Ammon's horn (tissue), 1 donor: ENCODE results near the gene LAMTOR1.

Experiments used
- DNase-seq: peaks from one replicate; pipeline ENCODE4 v3.0.0-alpha.2; 2016; ENCODE audit warnings: low spot score

LAMTOR1 gene

DNA sequence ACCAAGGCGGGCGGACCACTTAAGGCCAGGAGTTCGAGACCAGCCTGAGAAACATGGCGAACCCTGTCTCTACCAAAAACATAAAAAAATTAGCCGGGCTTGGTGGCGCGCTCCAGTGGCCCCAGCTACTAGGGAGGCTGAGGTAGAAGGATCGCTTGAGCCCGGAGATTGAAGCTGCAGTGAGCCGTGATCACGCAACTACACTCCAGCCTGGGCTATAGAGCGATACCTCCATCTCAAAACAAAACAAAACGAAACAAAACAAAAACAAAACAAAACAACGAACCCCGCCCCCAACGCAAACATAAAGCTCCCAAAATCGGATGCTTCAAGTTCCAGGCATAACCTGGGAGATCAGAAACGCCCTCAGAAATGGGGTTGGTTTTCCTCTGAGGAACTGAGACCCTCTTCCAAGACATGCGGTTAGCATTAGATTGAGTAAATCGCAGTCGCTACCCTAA is 21.9 kb downstream of the LAMTOR1 start:
- no peak for DNase-seq

DNA sequence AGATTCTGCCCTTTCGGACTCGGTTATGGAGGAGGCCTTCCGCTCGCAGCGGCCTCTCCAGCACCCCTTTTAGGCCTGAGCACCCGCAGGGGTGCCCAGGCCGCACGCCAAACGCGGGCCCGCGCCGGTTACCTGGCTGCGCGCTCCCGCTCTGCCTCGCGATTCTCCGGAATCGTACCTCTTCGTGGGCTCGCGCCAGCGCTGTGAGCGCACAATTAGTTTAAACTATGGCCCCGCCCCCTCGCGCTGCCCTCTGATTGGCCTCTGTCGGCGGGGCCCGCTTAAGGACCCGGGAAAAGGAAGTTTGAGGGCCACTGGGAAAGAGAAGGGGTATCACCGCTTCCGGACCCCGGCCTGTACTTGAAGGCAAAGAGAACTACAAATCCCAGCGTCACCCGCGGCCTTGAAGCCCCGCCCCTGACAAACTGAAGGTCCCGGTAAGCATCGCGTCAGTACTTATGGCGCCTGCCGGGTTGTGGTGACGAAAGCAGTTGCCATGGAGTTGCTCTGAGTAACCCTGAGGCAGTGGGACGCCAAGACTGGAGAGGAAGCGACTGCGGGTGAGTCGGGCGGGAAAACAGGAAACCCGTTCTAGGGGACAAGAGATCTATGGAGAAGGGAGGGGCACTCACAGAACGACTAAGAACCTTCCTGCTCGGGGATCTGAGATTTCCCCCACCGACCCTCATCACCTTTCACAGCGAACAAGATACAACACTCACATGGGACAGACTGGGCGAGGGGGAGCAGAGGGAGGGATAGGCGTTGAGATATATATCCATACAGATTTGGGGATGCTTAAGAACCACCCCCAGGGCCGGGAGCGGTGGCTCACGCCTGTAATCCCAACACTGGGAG is 22.5 kb downstream of the LAMTOR1 start, which contains the start of the genes LRRC51 and NUMA1:
Gene LRRC51, plus strand, starts transcription at position 525 of the 858 bp plus-strand sequence. CDS start 8,234 bp downstream, outside the sequence.
Gene NUMA1, minus strand, starts transcription at position 217 of the 858 bp plus-strand sequence. CDS start 44,599 bp downstream, outside the sequence.
- DNase-seq, result peak; percentile 100

DNA sequence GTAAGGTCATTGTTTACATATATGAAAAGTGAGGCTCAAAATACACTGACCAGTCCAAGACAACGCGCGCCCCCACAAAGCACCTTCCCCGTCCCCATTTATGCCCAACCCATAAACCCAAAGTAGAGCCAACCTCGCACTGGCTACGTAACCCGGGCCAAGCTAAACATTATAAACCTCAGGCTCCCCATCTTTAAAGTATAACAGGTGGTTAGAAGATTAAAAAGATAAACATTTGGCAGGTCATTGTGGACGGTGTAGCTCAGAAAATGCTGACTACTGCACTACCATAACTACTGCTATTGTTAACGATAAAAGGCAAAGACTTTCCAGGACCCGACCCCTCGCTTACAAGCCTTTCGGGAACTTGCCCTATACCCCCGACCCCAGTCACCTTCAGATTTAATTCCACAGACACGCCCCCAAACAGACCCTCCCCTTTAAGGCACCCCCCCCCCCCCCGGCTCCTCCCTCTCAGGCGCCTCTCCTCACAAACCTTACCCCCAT is 23.2 kb downstream of the LAMTOR1 start:
- no peak for DNase-seq

DNA sequence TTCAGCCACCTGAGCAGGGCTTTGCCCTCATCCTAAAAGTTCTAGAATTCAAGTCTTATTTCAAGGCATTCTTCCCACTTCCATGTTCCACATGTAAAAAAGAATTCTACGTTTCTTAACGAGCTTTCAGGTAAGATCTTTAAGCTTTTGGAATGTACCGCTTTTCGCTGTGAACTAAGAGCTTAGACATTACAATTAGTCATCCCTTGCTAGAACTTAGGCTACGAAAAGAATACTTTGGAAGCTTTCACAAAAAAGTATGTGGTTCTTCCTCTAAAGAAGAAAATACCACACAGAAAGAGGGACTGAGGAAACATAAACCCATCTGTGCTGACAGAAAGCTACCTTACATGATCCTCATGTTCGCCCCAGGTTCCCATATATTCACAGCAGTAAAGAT is 24.6 kb downstream of the LAMTOR1 start:
- no peak for DNase-seq

DNA sequence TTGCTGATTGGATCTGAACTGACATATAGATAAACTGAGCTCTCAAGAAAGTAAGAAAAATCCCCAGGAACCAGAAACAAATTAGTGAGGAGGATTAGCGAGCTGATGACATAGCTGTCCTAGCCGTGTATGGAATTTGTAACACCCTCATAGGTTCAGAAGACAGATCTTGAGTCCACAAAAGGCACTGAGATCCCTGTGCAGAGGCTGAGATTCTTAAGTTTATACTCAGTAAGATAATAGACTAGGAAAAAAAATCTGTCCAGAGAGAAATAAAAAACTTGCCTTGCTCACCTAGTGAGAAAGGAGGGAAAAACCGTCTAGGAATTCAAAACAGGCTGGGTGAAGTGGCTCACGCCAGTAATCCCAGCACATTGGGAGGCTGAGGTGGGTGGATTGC is 27.3 kb downstream of the LAMTOR1 start:
- no peak for DNase-seq

DNA sequence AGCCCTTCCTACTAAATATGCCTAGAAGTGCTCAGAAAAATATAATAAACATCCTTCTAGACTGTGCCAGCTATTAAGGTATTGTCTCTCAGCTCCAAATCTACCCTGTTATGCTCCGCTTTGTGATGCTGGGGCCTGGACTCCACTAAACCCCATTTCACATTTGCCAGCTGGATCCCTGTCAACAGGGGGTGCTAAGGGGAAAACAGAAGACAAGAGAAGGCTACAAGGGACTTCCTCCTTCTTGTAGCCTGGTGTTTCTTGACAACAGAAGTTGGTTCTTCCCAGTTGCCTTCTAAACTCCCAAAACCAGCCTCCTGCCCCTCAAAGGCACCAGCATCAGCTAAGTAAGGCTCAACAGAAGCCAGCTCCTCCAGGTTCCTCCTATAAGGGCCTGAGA is 28.0 kb downstream of the LAMTOR1 start:
- peak; percentile 43 for DNase-seq

DNA sequence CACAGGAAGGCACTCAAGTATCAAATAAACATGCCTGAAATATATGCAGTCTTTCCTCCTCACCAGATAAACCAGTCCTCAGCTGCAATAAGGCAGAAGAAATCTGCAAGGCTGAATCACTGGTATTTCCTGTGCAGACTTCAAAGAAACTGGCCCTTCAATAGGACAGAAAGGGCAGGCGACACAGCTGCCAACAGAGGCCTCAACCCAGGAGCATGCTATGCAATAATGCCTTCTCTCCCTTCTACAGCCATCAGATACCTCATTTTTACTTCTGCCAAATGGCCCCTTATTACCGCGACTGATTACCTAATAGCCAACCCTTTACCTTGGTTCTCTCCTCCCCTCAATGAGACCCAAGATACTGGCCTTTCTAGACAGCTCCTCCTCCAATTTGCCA is 30.7 kb downstream of the LAMTOR1 start:
- DNase-seq, result no peak

DNA sequence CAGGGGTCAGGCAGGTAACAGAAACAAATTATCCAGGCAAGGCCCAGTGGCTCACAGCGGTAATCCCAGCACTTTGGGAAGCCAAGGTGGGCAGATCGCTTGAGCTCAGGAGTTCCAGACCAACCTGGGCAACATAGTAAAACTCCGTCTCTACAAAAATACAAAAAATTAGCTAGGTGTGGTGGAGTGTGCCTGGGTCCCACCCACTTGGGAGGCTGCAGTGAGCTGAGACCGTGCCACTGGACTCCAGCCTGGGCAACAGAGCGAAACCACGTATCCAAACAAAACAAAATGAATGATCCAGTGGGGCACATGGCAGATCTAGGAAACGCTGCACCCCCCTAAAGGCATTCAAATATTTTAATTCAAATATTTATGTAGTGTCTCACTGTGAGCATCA is 32.6 kb downstream of the LAMTOR1 start:
- DNase-seq, result no peak

DNA sequence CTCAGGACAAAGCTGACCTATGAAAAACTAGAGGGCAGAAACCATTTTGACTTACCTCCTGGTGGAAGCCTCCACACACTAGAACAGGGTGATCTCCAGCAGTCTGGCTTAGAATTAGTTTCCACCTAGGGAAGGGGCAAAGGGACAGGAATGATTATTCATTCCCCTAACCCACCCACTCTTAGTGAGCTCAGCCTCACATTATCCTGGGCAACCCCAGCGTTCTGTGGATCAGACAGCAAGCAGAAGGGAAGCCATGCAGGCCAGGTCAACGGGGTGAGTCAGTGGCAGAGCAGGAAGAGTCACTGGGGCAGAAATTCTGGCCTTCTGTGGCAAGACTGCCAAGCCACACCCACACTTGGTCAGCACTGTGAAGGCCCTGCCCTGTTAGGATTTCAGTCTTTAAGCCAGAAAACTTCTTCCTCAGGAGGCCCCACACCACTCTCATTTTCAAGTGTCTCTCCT is 33.3 kb downstream of the LAMTOR1 start:
- peak; percentile 79 for DNase-seq

DNA sequence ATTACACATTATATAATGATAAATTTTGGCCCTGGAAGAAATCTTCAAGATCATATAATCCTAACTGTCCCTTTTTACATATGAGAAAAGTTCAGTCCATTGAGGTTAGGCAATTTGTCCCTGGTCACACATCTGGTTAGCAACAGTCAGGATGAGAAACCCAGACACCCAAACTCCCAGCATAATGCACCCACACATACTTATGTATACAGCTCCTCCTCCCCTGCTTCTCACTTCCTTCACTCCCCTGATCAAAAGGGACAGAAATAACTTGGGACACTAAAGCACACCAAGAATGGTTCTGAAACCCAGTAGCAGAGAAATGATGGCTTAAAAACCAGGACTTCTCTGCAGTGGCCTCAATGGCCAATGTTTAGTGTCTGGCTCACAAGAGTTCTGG is 33.9 kb downstream of the LAMTOR1 start:
- no peak for DNase-seq

DNA sequence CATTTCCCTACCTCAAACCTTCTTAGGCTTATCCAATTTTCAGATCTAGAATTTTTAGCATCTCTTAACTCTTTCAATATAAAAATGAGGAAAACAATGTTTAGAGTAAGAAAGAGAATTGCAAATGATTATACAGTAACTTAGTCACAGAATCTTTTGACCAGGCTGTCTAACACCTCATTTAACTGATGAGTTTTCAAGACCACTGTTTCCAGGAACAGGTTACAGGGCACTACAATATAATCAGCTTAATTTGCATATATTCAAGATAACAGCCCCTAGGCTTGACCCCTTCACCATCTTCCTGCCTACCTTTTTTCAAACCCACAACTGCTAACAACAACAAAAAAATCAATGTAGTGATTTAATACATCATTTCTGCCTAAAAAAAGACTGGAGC is 35.4 kb downstream of the LAMTOR1 start:
- no peak for DNase-seq

DNA sequence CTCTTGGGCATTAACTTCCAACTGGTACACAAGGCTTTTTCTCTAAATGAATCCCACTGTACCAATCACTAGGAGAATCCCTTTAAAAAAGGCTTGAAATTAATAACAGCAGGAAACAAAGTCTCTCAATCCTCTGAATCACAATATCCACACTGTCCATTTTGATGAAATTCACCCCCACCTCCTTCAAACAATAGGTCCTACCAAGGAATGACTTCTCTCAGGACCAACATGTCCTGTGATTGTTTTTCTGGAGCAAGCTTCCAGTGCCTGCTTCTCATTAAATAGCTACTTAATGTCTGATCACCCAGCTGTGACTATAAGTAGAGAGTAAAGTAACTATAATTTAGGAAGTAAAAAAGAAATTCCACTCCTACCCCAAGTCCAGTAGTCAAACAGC is 35.8 kb downstream of the LAMTOR1 start:
- no peak for DNase-seq

DNA sequence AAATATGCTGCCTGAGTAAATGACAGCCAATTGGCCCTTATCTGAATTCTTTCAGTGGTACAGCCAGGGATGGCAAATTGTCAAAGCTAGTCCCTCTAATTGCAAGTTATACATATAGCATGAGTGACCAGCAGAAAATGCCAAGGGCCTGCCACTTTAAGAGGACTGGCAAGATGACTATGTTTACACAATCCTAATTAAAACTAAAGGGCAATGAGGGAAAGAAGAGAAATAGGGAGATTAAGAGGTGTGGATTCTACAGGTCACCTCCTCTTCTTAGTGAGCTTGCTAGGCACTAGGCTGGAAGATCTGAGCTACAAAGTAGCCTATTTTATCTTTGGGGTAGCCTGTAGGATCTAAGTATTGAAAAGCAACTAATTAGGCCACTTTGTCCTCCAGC is 36.2 kb downstream of the LAMTOR1 start:
- DNase-seq, result no peak

DNA sequence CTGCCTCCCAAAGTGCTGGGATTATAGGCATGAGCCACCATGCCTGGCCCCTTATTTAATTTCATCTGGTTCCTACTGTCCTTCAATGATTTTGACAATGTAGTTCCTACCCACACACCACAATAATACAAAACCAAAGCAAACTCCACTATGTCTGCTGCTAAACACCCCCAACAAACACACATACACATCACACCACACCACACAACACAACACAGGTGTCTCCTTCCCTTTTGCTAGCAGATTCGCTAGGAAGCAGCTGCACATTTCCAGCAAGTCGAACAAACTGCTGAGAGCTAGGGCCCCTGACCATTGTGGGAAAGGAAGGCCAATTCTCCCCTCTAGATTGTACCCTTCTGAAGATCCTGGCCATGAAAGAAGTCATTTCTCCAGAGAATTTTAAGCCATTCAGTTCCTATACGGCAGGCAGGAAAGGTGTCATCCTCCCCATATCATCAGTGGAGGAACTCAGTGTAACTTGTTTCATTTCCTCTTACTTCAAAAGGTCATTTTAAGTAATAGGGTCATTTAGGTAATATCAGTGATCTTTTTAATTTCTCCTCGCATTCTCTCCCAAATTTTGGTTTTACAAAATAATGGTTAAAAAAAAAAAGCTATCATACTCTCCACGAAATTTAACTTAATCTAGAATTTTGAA is 41.2 kb downstream of the LAMTOR1 start:
- no peak for DNase-seq

DNA sequence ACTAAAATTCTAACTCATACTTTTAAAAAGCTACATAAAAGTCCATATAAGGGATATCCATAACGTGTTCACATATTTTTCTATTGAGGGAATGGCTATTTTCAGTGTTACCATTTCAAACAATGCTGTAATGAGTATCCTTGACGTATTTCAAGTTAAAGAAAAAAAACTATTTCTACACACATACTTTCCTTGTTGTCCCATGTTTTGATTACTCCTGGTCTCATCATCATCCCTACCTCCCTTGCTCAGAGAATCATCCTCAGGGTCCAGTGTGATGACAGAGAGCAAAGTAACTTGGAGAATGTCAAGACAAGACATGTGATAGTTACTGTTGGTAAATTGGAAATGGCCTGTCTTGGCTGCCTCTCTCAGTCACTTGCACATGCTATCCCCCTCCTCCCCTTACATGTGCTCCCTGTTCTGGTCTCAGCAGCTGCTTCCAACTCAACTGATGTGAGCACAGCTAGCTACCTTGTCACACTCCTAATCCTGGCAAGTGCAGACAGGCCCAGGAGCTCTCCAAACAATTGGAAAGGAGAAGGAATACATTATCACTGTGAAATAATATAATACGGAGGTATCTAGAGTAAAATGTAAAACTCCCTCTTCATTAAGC is 44.6 kb downstream of the LAMTOR1 start:
- DNase-seq, result no peak

DNA sequence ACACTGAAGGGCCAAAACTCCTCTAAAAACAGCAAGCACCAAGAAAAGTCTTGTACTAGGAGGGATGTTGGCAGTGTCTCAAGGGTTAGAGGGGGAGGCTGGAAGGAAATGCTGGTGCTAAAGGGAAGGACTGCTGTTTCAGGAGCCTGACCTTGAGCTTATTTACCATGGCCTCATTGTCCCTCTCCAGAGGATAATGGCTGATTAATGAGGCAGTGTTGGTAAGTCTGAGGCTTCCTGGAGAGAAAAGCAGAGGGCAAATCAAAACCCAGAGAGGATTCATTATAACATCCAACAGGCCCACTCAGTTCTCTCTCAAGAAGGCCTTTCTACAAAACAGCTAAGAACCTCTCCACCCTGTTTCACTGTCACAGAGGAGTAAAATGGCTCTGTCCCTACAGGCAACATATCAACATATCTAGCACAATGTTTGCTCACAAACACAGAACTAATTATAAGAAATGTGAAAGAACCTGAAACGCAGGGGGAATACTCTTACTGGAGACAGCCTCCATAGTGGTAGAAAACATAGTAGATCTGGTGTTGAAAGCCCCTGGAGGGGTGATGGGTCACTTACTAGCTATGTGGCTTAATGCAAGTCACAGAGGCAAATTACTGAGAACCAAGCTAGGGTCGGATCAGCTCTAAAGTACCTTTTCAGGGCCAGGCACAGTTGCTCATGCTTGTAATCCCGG is 54.2 kb downstream of the LAMTOR1 start:
- peak; percentile 51 for DNase-seq
